ENCODE data around the gene B4GALT1.

The B4GALT1 gene

DNA sequence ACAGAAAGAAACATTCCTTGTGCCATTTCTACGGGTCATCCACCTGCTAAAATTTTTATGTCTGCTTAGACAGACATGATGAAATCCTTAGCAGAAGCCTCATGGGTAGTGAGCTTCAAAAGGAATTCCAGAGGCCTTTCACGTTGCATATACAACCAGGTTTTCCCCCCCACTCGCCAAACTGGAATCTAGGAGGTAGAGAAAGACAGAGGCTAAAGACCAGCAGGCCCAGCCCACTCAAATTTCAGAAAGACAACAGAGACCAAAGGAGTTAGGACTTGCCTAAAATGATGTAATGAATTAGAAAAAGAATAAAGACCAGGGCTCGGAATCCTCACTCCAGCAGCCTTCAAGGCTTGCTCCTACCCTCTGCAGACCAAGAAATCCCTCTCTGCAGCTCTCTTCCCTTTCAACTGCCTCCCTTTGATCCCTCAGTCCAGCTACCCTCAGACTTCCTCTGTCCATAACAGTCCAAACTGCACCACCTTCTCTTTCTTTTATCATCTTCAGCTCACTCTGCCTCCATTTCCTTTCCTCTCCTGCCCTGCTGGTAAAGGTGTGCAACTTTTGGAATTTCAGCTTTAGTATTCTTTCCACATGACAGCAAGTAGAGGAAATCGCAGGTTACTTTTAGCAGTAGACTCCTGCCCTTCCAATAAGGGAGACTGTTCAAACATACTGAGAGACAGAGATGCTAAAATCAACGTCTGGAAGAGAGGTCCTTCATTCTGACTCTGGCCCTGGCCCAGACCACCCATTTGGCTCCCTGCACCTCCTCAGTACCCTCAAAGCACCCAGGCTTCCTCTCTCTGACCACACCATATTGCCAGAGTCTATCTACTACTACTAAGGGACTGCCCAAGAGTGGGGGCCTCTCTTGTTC, 8.9 kb downstream of the B4GALT1 start:
- no peaks in the 10 kb centered on the region for H3K9me3 ChIP-seq (ENCODE audit: severe bottlenecking)
- TF ChIP-seq, protein P1, sequence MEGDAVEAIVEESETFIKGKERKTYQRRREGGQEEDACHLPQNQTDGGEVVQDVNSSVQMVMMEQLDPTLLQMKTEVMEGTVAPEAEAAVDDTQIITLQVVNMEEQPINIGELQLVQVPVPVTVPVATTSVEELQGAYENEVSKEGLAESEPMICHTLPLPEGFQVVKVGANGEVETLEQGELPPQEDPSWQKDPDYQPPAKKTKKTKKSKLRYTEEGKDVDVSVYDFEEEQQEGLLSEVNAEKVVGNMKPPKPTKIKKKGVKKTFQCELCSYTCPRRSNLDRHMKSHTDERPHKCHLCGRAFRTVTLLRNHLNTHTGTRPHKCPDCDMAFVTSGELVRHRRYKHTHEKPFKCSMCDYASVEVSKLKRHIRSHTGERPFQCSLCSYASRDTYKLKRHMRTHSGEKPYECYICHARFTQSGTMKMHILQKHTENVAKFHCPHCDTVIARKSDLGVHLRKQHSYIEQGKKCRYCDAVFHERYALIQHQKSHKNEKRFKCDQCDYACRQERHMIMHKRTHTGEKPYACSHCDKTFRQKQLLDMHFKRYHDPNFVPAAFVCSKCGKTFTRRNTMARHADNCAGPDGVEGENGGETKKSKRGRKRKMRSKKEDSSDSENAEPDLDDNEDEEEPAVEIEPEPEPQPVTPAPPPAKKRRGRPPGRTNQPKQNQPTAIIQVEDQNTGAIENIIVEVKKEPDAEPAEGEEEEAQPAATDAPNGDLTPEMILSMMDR (IDR thresholded peaks at IDR 0.05; ENCODE audit: low read depth, low read length), result no peak
- H3K4me3 ChIP-seq (ENCODE audit: low read depth, low read length), result no peak overlapping the region
- H3K27ac ChIP-seq, result no peak overlapping the region
- no peak for DNase-seq
- no peaks in the 10 kb centered on the region for H3K36me3 ChIP-seq
- H3K27me3 ChIP-seq (ENCODE audit: insufficient read depth, low read depth, severe bottlenecking), result no peaks in the 10 kb centered on the region

DNA sequence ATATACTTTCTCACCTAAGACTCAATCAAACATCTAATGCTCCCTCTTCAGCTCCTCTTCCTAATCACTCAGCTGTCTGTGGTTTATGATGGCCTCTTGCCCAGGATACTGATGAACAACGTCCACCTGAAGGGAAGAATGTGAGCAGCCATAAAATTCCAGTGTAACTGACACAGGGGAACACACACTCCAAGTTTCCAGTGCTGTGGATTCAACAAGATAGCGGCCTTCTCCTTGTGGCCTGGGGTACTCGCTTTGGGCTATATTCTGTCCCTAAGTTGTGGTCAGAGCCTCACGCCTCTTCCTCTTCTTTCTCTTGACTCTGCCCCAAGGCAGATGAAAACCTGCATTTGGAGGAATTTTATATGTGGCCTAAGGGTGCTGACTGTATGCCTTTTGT, 11.7 kb downstream of the B4GALT1 start:
- no peaks in the 10 kb centered on the region for H3K36me3 ChIP-seq
- TF ChIP-seq, protein P1 (IDR thresholded peaks at IDR 0.05; ENCODE audit: low read depth, low read length), result no peak
- no peak for DNase-seq
- no peaks in the 10 kb centered on the region for H3K9me3 ChIP-seq (ENCODE audit: severe bottlenecking)
- no peak overlapping the region for H3K27ac ChIP-seq
- H3K27me3 ChIP-seq (ENCODE audit: insufficient read depth, low read depth, severe bottlenecking), result no peaks in the 10 kb centered on the region
- no peak overlapping the region for H3K4me3 ChIP-seq (ENCODE audit: low read depth, low read length)

DNA sequence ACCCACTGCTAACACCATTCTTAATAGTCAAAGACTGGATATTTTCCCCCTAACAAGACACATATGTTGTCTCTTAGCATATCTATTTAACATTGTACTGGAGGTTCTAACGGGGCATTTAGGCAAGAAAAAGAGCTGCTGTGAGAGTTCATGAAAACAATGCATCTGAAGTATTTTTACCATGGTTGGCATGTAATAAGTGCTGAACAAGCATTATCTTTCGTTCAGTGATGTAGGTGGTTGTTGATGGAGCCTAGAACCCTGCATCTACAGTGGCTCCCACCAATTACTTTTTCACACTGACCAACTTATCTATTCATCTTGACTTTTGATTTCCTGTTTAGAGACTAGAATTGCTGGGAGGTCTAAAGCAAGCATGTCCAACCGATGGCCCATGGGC, 12.8 kb downstream of the B4GALT1 start:
- Histone ChIP-seq H3K9me3 (ENCODE audit: severe bottlenecking) (no peaks in the 10 kb centered on the region), H3K27me3 (ENCODE audit: insufficient read depth, low read depth, severe bottlenecking) (no peaks in the 10 kb centered on the region), H3K27ac (no peak overlapping the region), H3K36me3 (no peaks in the 10 kb centered on the region), H3K4me3 (ENCODE audit: low read depth, low read length) (no peak overlapping the region)
- TF ChIP-seq, protein P1 (IDR thresholded peaks at IDR 0.05; ENCODE audit: low read depth, low read length), result no peak
- no peak for DNase-seq

DNA sequence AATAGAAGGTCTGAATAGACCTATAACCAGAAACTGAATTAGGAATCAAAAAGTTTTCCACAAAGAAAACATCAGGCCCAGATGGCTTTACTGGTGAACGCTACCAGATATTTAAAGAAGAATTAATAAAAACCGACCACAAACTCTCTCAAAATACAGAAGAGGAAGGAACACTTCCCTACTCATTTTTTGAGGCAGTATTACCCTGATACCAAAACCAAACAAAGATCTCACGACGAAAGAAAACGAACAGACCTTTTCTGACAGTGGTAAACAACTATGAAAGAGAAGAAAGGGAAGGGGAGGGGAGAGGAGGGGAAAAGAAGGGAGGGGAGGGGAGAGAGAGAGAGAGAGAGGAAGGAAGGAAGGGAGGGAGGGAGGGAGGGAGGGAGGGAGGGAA, 13.5 kb downstream of the B4GALT1 start:
- Histone ChIP-seq H3K9me3 (ENCODE audit: severe bottlenecking) (no peaks in the 10 kb centered on the region), H3K27me3 (ENCODE audit: insufficient read depth, low read depth, severe bottlenecking) (no peaks in the 10 kb centered on the region), H3K4me3 (ENCODE audit: low read depth, low read length) (no peak overlapping the region), H3K36me3 (no peaks in the 10 kb centered on the region), H3K27ac (no peak overlapping the region)
- no peak for DNase-seq
- TF ChIP-seq, protein P1 (IDR thresholded peaks at IDR 0.05; ENCODE audit: low read depth, low read length), result no peak

DNA sequence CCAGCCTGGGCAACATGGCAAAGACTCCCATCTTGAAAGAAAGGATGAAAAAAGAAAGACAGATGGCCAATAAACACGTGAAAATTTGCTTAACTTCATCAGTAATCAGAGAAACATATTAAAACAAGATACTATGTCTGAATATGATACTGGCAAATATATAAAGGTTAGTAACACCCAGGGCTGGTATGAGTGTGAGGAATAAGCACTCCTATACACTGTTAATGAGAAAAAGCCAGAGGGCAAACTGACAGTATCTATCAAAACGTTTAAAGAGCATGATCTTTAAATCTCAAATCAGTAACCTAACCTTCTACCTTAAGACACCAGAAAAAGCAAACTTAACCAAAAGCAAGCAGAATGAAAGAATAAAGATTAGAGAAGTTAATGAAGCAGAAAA, 14.1 kb downstream of the B4GALT1 start:
- no peak for DNase-seq
- H3K4me3 ChIP-seq (ENCODE audit: low read depth, low read length), result no peak overlapping the region
- no peaks in the 10 kb centered on the region for H3K36me3 ChIP-seq
- H3K27ac ChIP-seq, result no peak overlapping the region
- TF ChIP-seq, protein P1 (IDR thresholded peaks at IDR 0.05; ENCODE audit: low read depth, low read length), result no peak
- H3K9me3 ChIP-seq (ENCODE audit: severe bottlenecking), result no peaks in the 10 kb centered on the region
- H3K27me3 ChIP-seq (ENCODE audit: insufficient read depth, low read depth, severe bottlenecking), result no peaks in the 10 kb centered on the region

DNA sequence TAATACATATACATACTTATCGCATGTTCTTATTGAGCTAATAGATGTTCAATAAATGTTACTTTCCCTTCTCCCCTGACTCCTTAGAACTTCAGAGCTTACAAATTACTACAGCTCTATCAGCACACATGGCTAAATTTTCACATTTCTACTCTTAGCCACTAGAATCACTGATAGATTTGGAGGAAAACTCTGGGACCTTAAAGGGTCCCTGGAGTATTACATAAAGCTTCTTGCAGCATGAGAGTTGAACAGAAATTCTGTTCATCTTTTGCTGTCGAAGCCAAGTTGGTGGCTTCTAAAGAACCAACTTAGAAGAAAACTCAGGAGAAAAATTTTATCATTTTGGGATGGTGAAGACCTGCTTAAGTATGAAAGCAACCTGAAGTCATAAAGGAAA, 15.5 kb downstream of the B4GALT1 start:
- TF ChIP-seq, protein P1 (IDR thresholded peaks at IDR 0.05; ENCODE audit: low read depth, low read length), result no peak
- Histone ChIP-seq H3K4me3 (ENCODE audit: low read depth, low read length) (no peak overlapping the region), H3K9me3 (ENCODE audit: severe bottlenecking) (no peaks in the 10 kb centered on the region), H3K27ac (no peak overlapping the region), H3K27me3 (ENCODE audit: insufficient read depth, low read depth, severe bottlenecking) (no peaks in the 10 kb centered on the region), H3K36me3 (no peaks in the 10 kb centered on the region)
- no peak for DNase-seq
